Calu3 (cell line): Measurements from ENCODE around the gene BLTP2. TPM values are rescaled to one million over a fixed set of nuclear protein-coding genes. Genes with fewer than 3 reads are reported as not detected.
A peak's percentile ranks its signal among the peaks of the same experiment; 100 is the strongest.

ENCODE experiments used
- BruUV-seq: library from RNA; stranded (reverse); fragments of 400-500 nt; replicated peaks from 2 replicates; lab custom pipeline; 2021; lab: Mats Ljungman, UMichigan
- CTCF ChIA-PET: fragments of 300-600 bp; sonication (Branson Sonifier 250); formaldehyde crosslinking; loops from one replicate; lab custom pipeline; 2022; ENCODE audit warnings: antibody characterized with exemption; lab: Charles Lee
- DNase-seq: peaks from one replicate; pipeline ENCODE4 v3.0.0; 2022
- H3K27ac Mint-ChIP-seq: one replicate; pipeline ENCODE4 v1.8.0; 2022; ENCODE audit warnings: mixed read lengths; ENCODE audit not compliant: unreplicated experiment
- H3K27me3 Mint-ChIP-seq: one replicate; pipeline ENCODE4 v1.8.0; 2022; ENCODE audit warnings: mixed read lengths; ENCODE audit not compliant: unreplicated experiment
- H3K36me3 Mint-ChIP-seq: one replicate; pipeline ENCODE4 v1.8.0; 2022; ENCODE audit warnings: mild to moderate bottlenecking, moderate library complexity, mixed read lengths; ENCODE audit not compliant: insufficient read depth, unreplicated experiment
- H3K4me1 Mint-ChIP-seq: one replicate; pipeline ENCODE4 v1.8.0; 2022; ENCODE audit warnings: mild to moderate bottlenecking, low read depth, mixed read lengths; ENCODE audit not compliant: unreplicated experiment
- H3K4me3 Mint-ChIP-seq: one replicate; pipeline ENCODE4 v1.8.0; 2022; ENCODE audit warnings: mild to moderate bottlenecking, low read depth, moderate library complexity, mixed read lengths; ENCODE audit not compliant: unreplicated experiment
- H3K9me3 Mint-ChIP-seq: one replicate; pipeline ENCODE4 v1.8.0; 2022; ENCODE audit warnings: low read depth, mixed read lengths; ENCODE audit not compliant: unreplicated experiment
- intact Hi-C: fragments of 100-400 bp; cut with micrococcal nuclease; formaldehyde crosslinking; loops from one replicate; pipeline ENCODE4 v1.10.0; 2022; ENCODE audit not compliant: unreplicated experiment
- total RNA-seq: library from RNA; stranded (reverse); gene quantifications from 2 replicates; pipeline ENCODE4 v1.2.3, GENCODE V29; 2022
- TF ChIP-seq, protein P1 (sequence below): fragments of 200-600 bp; IDR thresholded peaks from one replicate; pipeline ENCODE4 v1.8.0; 2022; ENCODE audit warnings: antibody characterized with exemption; ENCODE audit not compliant: unreplicated experiment

Gene BLTP2
- total RNA-seq, 1 experiment from 2014 or later: 158 TPM

GRCh38 chr17:28646039-28646754, 1.2 kb upstream of the BLTP2 start:
- CTCF ChIA-PET: interaction anchor here (0.5 to 1.5 kb wide), 7 partner anchors 12 to 541 kb away, joined by 3 to 9 read pairs (median 3); partner anchors contain the start of genes RPL23A, SDF2 and SUPT6H
- Mint-ChIP-seq H3K36me3 (peaks cover 70% of the 10 kb centered on the region), H3K9me3 (no peaks in the 10 kb centered on the region), H3K27ac (peak overlapping the region; percentile 79), H3K4me1 (peaks cover 38% of the 10 kb centered on the region), H3K27me3 (no peaks in the 10 kb centered on the region), H3K4me3 (peak overlapping the region; percentile 97)
- BruUV-seq: no TSS peak
- intact Hi-C loops: loop anchor here (10.0 kb wide), 1 partner anchor 49 kb away; no protein-coding TSS in a partner anchor
- no peak for DNase-seq
- TF ChIP-seq, protein P1, sequence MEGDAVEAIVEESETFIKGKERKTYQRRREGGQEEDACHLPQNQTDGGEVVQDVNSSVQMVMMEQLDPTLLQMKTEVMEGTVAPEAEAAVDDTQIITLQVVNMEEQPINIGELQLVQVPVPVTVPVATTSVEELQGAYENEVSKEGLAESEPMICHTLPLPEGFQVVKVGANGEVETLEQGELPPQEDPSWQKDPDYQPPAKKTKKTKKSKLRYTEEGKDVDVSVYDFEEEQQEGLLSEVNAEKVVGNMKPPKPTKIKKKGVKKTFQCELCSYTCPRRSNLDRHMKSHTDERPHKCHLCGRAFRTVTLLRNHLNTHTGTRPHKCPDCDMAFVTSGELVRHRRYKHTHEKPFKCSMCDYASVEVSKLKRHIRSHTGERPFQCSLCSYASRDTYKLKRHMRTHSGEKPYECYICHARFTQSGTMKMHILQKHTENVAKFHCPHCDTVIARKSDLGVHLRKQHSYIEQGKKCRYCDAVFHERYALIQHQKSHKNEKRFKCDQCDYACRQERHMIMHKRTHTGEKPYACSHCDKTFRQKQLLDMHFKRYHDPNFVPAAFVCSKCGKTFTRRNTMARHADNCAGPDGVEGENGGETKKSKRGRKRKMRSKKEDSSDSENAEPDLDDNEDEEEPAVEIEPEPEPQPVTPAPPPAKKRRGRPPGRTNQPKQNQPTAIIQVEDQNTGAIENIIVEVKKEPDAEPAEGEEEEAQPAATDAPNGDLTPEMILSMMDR: no peak

DNA sequence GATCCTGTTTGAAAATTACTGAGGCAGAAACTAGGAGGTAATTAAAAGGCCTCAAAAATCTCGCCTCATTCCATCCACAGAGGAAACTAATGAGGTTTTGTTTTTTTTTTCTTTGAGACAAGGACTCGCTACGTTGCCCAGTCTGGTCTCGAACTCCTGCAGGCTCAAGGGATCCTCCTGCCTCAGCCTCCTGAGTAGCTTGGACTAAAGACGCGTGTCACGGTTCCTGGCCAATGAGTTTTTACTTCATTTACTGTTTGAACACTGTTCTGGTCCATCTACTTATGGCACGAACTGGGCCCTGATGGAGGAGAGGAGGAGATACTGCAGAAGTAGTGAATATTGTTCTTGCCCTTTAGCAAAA, 600 bp upstream of the BLTP2 start:
- Mint-ChIP-seq H3K27ac (peak overlapping the region; percentile 33), H3K27me3 (no peaks in the 10 kb centered on the region), H3K9me3 (no peaks in the 10 kb centered on the region), H3K4me1 (peaks cover 38% of the 10 kb centered on the region), H3K36me3 (peaks cover 72% of the 10 kb centered on the region), H3K4me3 (peak overlapping the region; percentile 97)
- TF ChIP-seq, protein P1: no peak
- intact Hi-C loops: loop anchor here (10.0 kb wide), 1 partner anchor 49 kb away; no protein-coding TSS in a partner anchor
- CTCF ChIA-PET: interaction anchor here (0.5 to 2.0 kb wide), 8 partner anchors 11 to 540 kb away, joined by 3 to 6 read pairs (median 4); partner anchors contain the start of genes RPL23A, SDF2 and SUPT6H
- no peak for DNase-seq
- TSS peak; percentile 95 for BruUV-seq

DNA sequence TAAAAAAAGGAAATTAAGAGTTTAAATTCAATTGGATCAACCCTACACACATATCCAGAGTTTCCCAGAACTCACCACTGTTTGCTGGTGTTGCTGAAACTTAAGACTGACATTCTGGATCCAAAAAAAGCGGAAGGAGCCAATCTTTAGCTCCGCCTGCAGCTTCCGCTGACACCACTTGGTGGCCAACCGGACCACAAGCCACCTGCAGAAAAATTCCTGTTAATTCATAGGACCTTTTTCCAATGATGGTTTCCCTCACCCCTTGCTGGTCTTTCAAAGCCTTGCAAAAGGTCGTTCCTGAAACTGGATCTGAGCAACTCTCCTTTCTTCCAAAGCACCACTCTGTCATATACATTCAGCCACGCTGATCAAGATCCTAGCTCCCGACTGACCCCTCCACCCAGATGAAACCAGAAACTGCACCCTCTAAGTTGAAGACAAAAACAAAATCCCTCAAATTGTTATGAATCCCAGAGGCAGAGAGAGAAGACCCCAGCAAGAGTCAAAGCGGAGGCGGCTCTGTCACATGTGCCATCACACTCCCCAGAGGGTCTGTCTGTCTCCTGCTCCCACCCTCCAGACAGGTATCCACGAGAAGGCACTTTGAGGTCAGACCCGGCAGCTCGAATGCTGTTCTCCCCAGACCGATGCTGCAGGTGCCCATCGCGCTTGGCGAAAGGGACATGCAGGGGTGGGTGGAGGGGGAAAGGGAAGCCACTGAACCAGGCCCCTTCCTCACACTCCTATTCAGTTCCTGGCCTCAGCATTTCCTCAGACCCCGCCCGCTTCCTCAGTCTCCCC, 773 bp downstream of the BLTP2 start:
- TF ChIP-seq, protein P1: peak; percentile 19
- intact Hi-C loops: loop anchor here (10.0 kb wide), 1 partner anchor 51 kb away; no protein-coding TSS in a partner anchor
- H3K36me3 Mint-ChIP-seq: peaks cover 75% of the 10 kb centered on the region
- H3K27me3 Mint-ChIP-seq: no peaks in the 10 kb centered on the region
- peak; percentile 57 for DNase-seq
- H3K4me1 Mint-ChIP-seq: peaks cover 38% of the 10 kb centered on the region
- CTCF ChIA-PET: interaction anchor here (0.5 to 2.0 kb wide), 10 partner anchors 10 to 654 kb away, joined by 3 to 6 read pairs (median 4); partner anchors contain the start of genes SDF2 and SUPT6H
- H3K27ac Mint-ChIP-seq: peak overlapping the region; percentile 93
- no peaks in the 10 kb centered on the region for H3K9me3 Mint-ChIP-seq
- peak overlapping the region; percentile 97 for H3K4me3 Mint-ChIP-seq
- no TSS peak for BruUV-seq

DNA sequence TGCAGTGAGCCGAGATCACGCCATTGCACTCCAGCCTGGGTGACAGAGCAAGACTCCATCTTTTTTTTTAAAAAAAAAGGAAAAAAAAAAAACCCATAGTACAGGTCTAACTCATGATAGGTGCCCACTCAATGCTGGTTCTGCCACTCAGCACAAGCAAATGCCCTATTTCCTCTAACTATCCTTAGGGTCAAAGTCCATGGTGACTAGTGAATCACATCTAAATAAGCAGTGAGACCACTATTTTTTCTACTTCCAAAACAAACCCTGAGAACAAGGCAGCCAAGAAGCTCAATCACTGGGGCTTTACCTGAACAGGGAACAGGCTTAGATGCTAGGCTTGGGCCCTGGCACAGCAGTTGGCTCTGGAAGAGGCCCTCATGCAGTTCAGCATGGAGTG, 3.4 kb downstream of the BLTP2 start:
- no peaks in the 10 kb centered on the region for H3K27me3 Mint-ChIP-seq
- peaks cover 34% of the 10 kb centered on the region for H3K4me1 Mint-ChIP-seq
- BruUV-seq: no TSS peak
- no peaks in the 10 kb centered on the region for H3K9me3 Mint-ChIP-seq
- intact Hi-C loops: loop anchor here (10.0 kb wide), 1 partner anchor 53 kb away; no protein-coding TSS in a partner anchor
- CTCF ChIA-PET: no interaction called here
- DNase-seq: no peak
- H3K27ac Mint-ChIP-seq: no peak overlapping the region
- H3K4me3 Mint-ChIP-seq: no peak overlapping the region
- H3K36me3 Mint-ChIP-seq: peaks cover 76% of the 10 kb centered on the region
- TF ChIP-seq, protein P1: no peak
